Thyroid gland (tissue), 4 donors: ENCODE results near the gene GORASP1.

ENCODE experiments used
- CTCF ChIP-seq, 6 experiments: fragments of 200-600 bp in 3 of 6; fragments of 450-650 bp in 3 of 6; sonication (generic) in 3 of 6; IDR thresholded peaks; one replicate each; pipeline ENCODE4 v1.5.1; 2016 to 2019; ENCODE audit warnings: antibody characterized with exemption in 6 of 6, mild to moderate bottlenecking in 2 of 6, inconsistent platforms in 1 of 6, moderate library complexity in 1 of 6
- POLR2A ChIP-seq, 2 donors: fragments of 450-650 bp; IDR thresholded peaks; one replicate each; pipeline ENCODE4 v1.6.1; 2017; ENCODE audit warnings: antibody characterized with exemption in 2 of 2, mild to moderate bottlenecking in 2 of 2, moderate library complexity in 1 of 2

GRCh38 chr3:39104961-39105686 is 2.3 kb downstream of the GORASP1 start:
- no peak for TF ChIP-seq CTCF (IDR thresholded peaks at IDR 0.05)
- no peak for TF ChIP-seq POLR2A (IDR thresholded peaks at IDR 0.05)
